HFF-Myc (cell line): Measurements from ENCODE around the gene HARS2.

Experiments
- DNase-seq: peaks from one replicate; pipeline ENCODE4 v3.0.0-alpha.2; 2011; ENCODE audit warnings: low read depth; ENCODE audit errors: extremely low read depth
- H3K4me3 ChIP-seq: replicated peaks from 2 replicates; pipeline ENCODE4 v1.5.1; 2011; ENCODE audit warnings: low read depth, mild to moderate bottlenecking, control low read depth, low read length
- CTCF ChIP-seq: IDR thresholded peaks from 2 replicates; pipeline ENCODE4 v1.5.1; 2012; ENCODE audit warnings: mild to moderate bottlenecking, low read depth, low read length, control low read depth; ENCODE audit errors: missing control alignments

The HARS2 gene

DNA sequence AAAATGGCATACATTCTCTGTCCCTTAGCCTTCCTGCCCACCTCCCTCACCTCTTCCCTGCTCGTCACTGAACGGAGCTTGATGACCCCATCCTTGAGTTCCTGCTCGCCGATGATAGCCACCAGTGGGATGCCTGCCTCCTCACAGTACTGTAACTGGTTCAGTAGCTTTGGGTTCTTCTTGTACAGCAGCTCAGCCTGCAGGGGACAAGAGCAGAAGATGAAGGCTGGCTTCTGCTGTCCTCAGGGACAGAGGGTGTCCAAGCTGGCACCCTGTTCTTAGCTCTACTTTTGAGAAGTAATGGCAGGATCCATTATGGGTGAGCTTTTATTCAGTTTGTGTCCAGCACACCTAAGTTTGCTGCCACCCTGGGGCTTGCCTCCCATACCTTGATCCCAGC is 16.6 kb upstream of the HARS2 start:
- no peak overlapping the region for H3K4me3 ChIP-seq
- no peak for TF ChIP-seq CTCF
- DNase-seq, result no peak

- H3K4me3 ChIP-seq, result no peak overlapping the region
- no peak for DNase-seq
- TF ChIP-seq CTCF, result no peak
Measured at GRCh38 chr5:140677947-140678346, 13.3 kb upstream of the HARS2 start.

DNA sequence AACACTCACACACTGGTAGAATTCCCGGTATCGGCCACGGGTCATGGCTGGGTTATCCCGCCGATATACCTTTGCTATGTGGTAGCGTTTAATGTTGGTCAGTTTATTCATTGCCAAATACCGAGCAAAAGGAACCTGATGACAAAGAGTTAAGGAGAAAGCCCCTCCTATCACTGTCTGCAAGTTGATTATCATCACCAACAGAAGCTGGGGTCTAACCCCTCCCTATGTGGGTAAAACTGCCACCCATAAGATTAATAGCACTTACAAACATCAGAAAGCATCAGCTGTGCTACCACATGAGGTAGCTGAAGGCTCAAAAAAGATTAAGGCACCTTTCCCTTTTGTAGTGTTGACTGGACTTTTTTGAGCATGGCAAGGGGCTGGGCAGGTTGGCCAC is 12.3 kb upstream of the HARS2 start:
- no peak overlapping the region for H3K4me3 ChIP-seq
- DNase-seq, result no peak
- TF ChIP-seq CTCF, result no peak

GRCh38 chr5:140690376-140690932 is 801 bp upstream of the HARS2 start:
- no peak for DNase-seq
- peak overlapping the region; percentile 95 for H3K4me3 ChIP-seq
- no peak for TF ChIP-seq CTCF

DNA sequence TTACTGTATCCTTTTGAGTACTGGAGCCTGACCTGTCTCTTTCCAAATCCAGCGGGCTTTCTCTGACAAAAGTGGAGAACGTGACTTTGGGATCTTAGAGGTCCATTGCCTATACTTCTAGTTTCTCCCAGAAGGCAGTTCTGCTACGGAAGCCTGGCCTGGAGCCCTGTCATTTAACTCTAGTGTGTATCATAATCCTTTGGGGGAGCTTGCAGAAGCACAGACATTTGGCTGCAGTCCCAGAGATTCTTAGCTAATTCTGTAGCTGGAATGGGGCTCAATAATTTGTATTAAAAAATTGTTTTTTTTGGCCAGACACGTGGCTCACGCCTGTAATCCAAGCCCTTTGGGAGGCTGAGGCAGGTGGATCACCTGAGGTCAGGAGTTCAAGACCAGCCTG is 3.0 kb downstream of the HARS2 start:
- DNase-seq, result no peak
- no peak overlapping the region for H3K4me3 ChIP-seq
- TF ChIP-seq CTCF, result no peak

DNA sequence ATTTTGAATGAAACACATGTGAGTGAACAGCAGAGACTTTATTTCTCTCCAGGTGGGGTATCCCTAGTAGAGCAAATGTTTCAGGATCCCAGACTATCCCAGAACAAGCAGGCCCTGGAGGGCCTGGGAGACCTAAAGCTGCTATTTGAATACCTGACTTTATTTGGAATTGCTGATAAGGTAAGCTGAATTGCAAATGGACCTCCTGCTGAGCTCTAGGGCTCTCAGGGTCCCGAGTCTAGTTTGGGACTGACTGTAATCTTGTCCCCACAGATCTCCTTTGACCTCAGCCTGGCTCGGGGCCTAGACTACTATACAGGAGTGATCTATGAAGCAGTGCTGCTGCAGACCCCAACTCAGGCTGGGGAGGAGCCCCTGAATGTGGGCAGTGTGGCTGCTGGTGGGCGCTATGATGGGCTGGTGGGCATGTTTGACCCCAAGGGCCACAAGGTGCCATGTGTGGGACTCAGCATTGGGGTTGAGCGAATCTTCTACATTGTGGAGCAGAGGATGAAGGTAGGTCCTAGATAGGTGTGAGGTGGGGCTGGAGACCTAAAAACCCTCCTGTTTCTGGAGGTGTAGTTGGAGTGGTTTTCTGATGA is 5.7 kb downstream of the HARS2 start:
- H3K4me3 ChIP-seq, result no peak overlapping the region
- DNase-seq, result no peak
- no peak for TF ChIP-seq CTCF
